K562 (cell line): ENCODE data around the gene ZFYVE28. TPM values are rescaled to one million over a fixed set of nuclear protein-coding genes. Genes with fewer than 3 reads are reported as not detected.
A peak's percentile ranks its signal among the peaks of the same experiment; 100 is the strongest.

Experiments
- ATAC-seq: fragments of 200-7000 bp; cut with Tn5 transposase; 3 replicates; pipeline ENCODE4 v1.9.1; 2020; ENCODE audit warnings: moderate library complexity
- BruUV-seq: library from RNA; stranded (reverse); fragments of 400-500 nt; replicated peaks from 2 replicates; lab custom pipeline; 2021; lab: Mats Ljungman, UMichigan
- CTCF ChIA-PET: fragments of 300-600 bp; formaldehyde crosslinking; extraction: SDS; loops from one replicate; lab custom pipeline; 2021; ENCODE audit warnings: low intra/inter-chr PET ratio; lab: Yijun Ruan, JAX
- POLR2A ChIA-PET: fragments of 300-600, 350-650 bp; sonication (Branson Sonifier 250); formaldehyde crosslinking; extraction: SDS; loops from one replicate; lab custom pipeline; 2021; ENCODE audit warnings: antibody characterized with exemption, inconsistent platforms; lab: Yijun Ruan, JAX
- DNase-seq, 4 experiments: peaks; one replicate each; pipeline versions ENCODE4 v3.0.0 to v3.0.0-alpha.2; 2011 to 2018; ENCODE audit warnings: low spot score in 3 of 4, mixed read lengths in 3 of 4; ENCODE audit errors: extremely low read depth in 1 of 4
- FAIRE-seq: peaks from 2 replicates; lab custom pipeline; 2011; peaks lifted over from hg19 to GRCh38; lab: Jason Lieb, UNC
- H2AFZ ChIP-seq: 2 replicates; pipeline ENCODE4 v1.6.0; 2011; ENCODE audit warnings: low read depth, low read length, control low read depth, inconsistent platforms
- H3K27ac ChIP-seq: fragments of 200-600 bp; 3 replicates; pipeline ENCODE4 v1.8.0; 2011; ENCODE audit warnings: low read depth, mild to moderate bottlenecking, control low read depth, inconsistent platforms, low read length, moderate library complexity, mixed read lengths; ENCODE audit errors: extremely low read depth
- H3K27me3 ChIP-seq, 2 experiments: fragments of 300-600 bp in 1 of 2; 2 replicates in 1 of 2; 3 replicates in 1 of 2; pipeline versions ENCODE4 v1.6.0 to v1.8.0; 2011; ENCODE audit warnings: inconsistent platforms in 2 of 2, low read length in 2 of 2, mild to moderate bottlenecking in 1 of 2, mixed read lengths in 1 of 2, moderate library complexity in 1 of 2; ENCODE audit not compliant: control insufficient read depth in 2 of 2, insufficient read depth in 2 of 2
- H3K36me3 ChIP-seq: fragments of 300-600 bp; 3 replicates; pipeline ENCODE4 v1.8.0; 2011; ENCODE audit warnings: mild to moderate bottlenecking, low read length, inconsistent platforms; ENCODE audit not compliant: control insufficient read depth, insufficient read depth
- H3K4me1 ChIP-seq, 2 experiments: fragments of 200-600 bp in 1 of 2; replicated peaks in 1 of 2; 2 replicates in 1 of 2; 3 replicates in 1 of 2; pipeline versions ENCODE4 v1.5.1 to v1.8.0; 2011; ENCODE audit warnings: inconsistent platforms in 2 of 2, low read length in 2 of 2, mild to moderate bottlenecking in 1 of 2, mixed read lengths in 1 of 2, moderate library complexity in 1 of 2; ENCODE audit not compliant: control insufficient read depth in 2 of 2, insufficient read depth in 2 of 2
- H3K4me2 ChIP-seq: 2 replicates; pipeline ENCODE4 v1.6.1; 2011; ENCODE audit warnings: low read length, control low read depth, inconsistent platforms, mixed read lengths; ENCODE audit not compliant: insufficient read depth
- H3K4me3 ChIP-seq: fragments of 200-600 bp; sonication (generic), shearing (Covaris generic); 2 replicates; pipeline ENCODE4 v1.5.1; 2016; ENCODE audit warnings: control low read depth, inconsistent platforms
- H3K79me2 ChIP-seq: fragments of 200-600 bp; 3 replicates; pipeline ENCODE4 v1.8.0; 2011; ENCODE audit warnings: low read length, inconsistent platforms; ENCODE audit not compliant: control insufficient read depth, insufficient read depth
- H3K9ac ChIP-seq, 2 experiments: 2 replicates each; pipeline versions ENCODE4 v1.6.0 to v1.6.1; 2011; ENCODE audit warnings: low read depth in 2 of 2, low read length in 2 of 2, control low read depth in 1 of 2, inconsistent platforms in 1 of 2, mild to moderate bottlenecking in 1 of 2, mixed read lengths in 1 of 2; ENCODE audit not compliant: insufficient read depth in 1 of 2
- H3K9me1 ChIP-seq: one replicate; pipeline ENCODE4 v1.6.0; 2011; ENCODE audit warnings: inconsistent platforms, mild to moderate bottlenecking, low read length, moderate library complexity; ENCODE audit not compliant: control insufficient read depth, insufficient read depth
- H3K9me3 ChIP-seq: replicated peaks from 2 replicates; pipeline ENCODE4 v1.5.1; 2011; ENCODE audit warnings: low read depth, low read length, inconsistent platforms; ENCODE audit not compliant: control insufficient read depth, insufficient read depth
- H4K20me1 ChIP-seq: replicated peaks from 2 replicates; pipeline ENCODE4 v1.6.1; 2011; ENCODE audit warnings: low read length, inconsistent platforms, mixed read lengths; ENCODE audit not compliant: control insufficient read depth, insufficient read depth
- DEAF1 ChIP-seq: fragments of 450-650 bp; formaldehyde crosslinking; IDR thresholded peaks from 2 replicates; pipeline ENCODE4 v1.4.0; 2020; ENCODE audit warnings: mild to moderate bottlenecking, moderate library complexity
- EP300 ChIP-seq: IDR thresholded peaks from 2 replicates; pipeline ENCODE4 v1.6.1; 2012; ENCODE audit warnings: low read length, improper control_type of control experiment
- NR0B1 ChIP-seq: fragments of 450-650 bp; IDR thresholded peaks from one replicate; pipeline ENCODE4 v1.6.1; 2018; ENCODE audit warnings: mild to moderate bottlenecking, moderate library complexity; ENCODE audit not compliant: partially characterized antibody
- PML ChIP-seq: IDR thresholded peaks from 2 replicates; pipeline ENCODE4 v1.6.1; 2012; ENCODE audit warnings: low read length, inconsistent platforms
- PPARD ChIP-seq: fragments of 250-450 bp; sonication (Bioruptor Pico); IDR thresholded peaks from 2 replicates; pipeline ENCODE4 v1.8.0; 2022; ENCODE audit warnings: inconsistent platforms, mild to moderate bottlenecking, moderate library complexity
- PTRF ChIP-seq: fragments of 450-650 bp; IDR thresholded peaks from 2 replicates; pipeline ENCODE4 v1.6.1; 2016; ENCODE audit warnings: mild to moderate bottlenecking, missing genetic modification characterization, missing compliant biosample characterization
- TCF7L2 ChIP-seq: fragments of 150-350 bp; IDR thresholded peaks from 2 replicates; pipeline ENCODE4 v1.6.1; 2016; ENCODE audit warnings: low read depth, mild to moderate bottlenecking, low read length, moderate library complexity
- ZNF217 ChIP-seq: sonication (generic); formaldehyde crosslinking; IDR thresholded peaks from 2 replicates; pipeline ENCODE4 v1.8.0; 2022; ENCODE audit warnings: mild to moderate bottlenecking, missing genetic modification reagents
- ZNF518B ChIP-seq: fragments of 250-450 bp; sonication (Bioruptor Pico); IDR thresholded peaks from 2 replicates; pipeline ENCODE4 v1.5.0; 2021; ENCODE audit warnings: mild to moderate bottlenecking, moderate library complexity
- WGBS: fragments of 100-300 bp; shearing (Covaris generic); methylation state at CpG from one replicate; pipeline ENCODE4 v1.1.6; 2016; ENCODE audit warnings: low coverage, mixed read lengths; ENCODE audit not compliant: insufficient coverage; ENCODE audit errors: missing lambda C conversion rate; 5-methylcytosine and 5-hydroxymethylcytosine counted together
- in situ Hi-C: fragments of 300-500 bp; cut with MboI; formaldehyde crosslinking; loops from 4 replicates; pipeline ENCODE4 v1.15.0; 2018; ENCODE audit warnings: inconsistent platforms, mixed read lengths
- intact Hi-C: fragments of 100-400 bp; cut with micrococcal nuclease; formaldehyde crosslinking; loops from 2 replicates; pipeline ENCODE4 v1.14.2; 2022
- polyA plus RNA-seq, 8 experiments: library from polyadenylated mRNA; depleted of rRNA in 4 of 8; stranded (reverse) in 5 of 8; unstranded in 3 of 8; fragments of >200 nt; fragmentation: Nextera tagmentation in 2 of 8; fragmentation: Illumina TruSeq in 1 of 8; extraction: Ambion mirVana in 2 of 8; extraction: Trizol in 1 of 8; gene quantifications; 2 replicates each; pipeline versions ENCODE4 v1.2.1 to v1.2.3, GENCODE V29; 2011 to 2014; ENCODE audit warnings: inconsistent platforms in 1 of 8, missing spikeins in 1 of 8
- total RNA-seq, 7 experiments: library from RNA; depleted of rRNA in 6 of 7; stranded (reverse); fragments of >200 nt in 6 of 7; fragmentation: Illumina TruSeq in 2 of 7; extraction: Trizol in 2 of 7; gene quantifications; 2 replicates each; pipeline versions ENCODE4 v1.2.1 to v1.2.3, GENCODE V29; 2011 to 2021; ENCODE audit warnings: low replicate concordance in 1 of 7

Gene ZFYVE28
- total and polyA plus RNA-seq, 9 of the 15 experiments (the other 6 are each of a cell fraction or from before 2014, with no cell fraction given), result 1.3 to 24.8 (median 8.9) TPM

- no peak overlapping the region for H3K27ac ChIP-seq
- ChIA-PET CTCF (no interaction called here), POLR2A (interaction anchor here (0.6 to 1.6 kb wide), 4 partner anchors 9 to 33 kb away, joined by 3 to 5 read pairs (median 4); partner anchors contain the start of gene RNF4)
- TF ChIP-seq PML (no peak), PPARD (CRISPR knock-in tag) (no peak), DEAF1 (CRISPR knock-in tag) (no peak), TCF7L2 (no peak), PTRF (tag) (no peak), ZNF217 (CRISPR knock-in tag) (no peak), ZNF518B (CRISPR knock-in tag) (no peak), EP300 (no peak), NR0B1 (no peak)
- H4K20me1 ChIP-seq, result no peaks in the 10 kb centered on the region
- no peaks in the 10 kb centered on the region for H3K9me3 ChIP-seq
- H3K9me1 ChIP-seq, result no peaks in the 10 kb centered on the region
- H3K27me3 ChIP-seq, result peaks cover 16 to 41% of the 10 kb centered on the region in 2 experiments; a peak in 4 of 5 replicates
- intact Hi-C loops, result no loop called here
- H3K4me1 ChIP-seq, result peaks cover 10 to 47% of the 10 kb centered on the region in 2 experiments; a peak in 3 of 5 replicates
- H3K79me2 ChIP-seq, result no peaks in the 10 kb centered on the region
- no peak overlapping the region for H3K4me3 ChIP-seq
- FAIRE-seq (no peak), DNase-seq (no peak), ATAC-seq (no peak)
- H3K36me3 ChIP-seq, result no peaks in the 10 kb centered on the region; the same call in 2 of the 3 replicates
- no peak overlapping the region for H3K4me2 ChIP-seq
- no peak overlapping the region for H2AFZ ChIP-seq
- H3K9ac ChIP-seq, result peak overlapping the region in 1 of 2 experiments; percentile 53; a peak in 2 of 4 replicates
- 54% methylated on average over 16 of the region's 19 CpGs for WGBS
- no TSS peak for BruUV-seq
- in situ Hi-C loops, result no loop called here
These were observed 41.3 kb upstream of the ZFYVE28 start for GRCh38 chr4:2459589-2460349.
